DMS53 treated with DMSO at 0.1 percent for 48 hours (cell line): ENCODE results near the gene RBPMS2.
"Not testable (repeated sequence)": the region's sequence is repeated elsewhere in the genome, so short reads cannot be mapped to it uniquely, and the experiment has no call there.

Source experiments
- DNase-seq: peaks from one replicate; lab custom pipeline; 2025; ENCODE audit not compliant: unreplicated experiment; lab: John Stamatoyannopoulos, UW

The RBPMS2 gene

GRCh38 chr15:64754663-64755426 lies 20.5 kb downstream of the RBPMS2 start:
- no peak for DNase-seq

GRCh38 chr15:64753480-64754185 lies 21.8 kb downstream of the RBPMS2 start:
- DNase-seq, result no peak

GRCh38 chr15:64751464-64751863 lies 23.9 kb downstream of the RBPMS2 start:
- no peak for DNase-seq

- no peak for DNase-seq
Observed at GRCh38 chr15:64749999-64750657, 25.3 kb downstream of the RBPMS2 start.

- no peak for DNase-seq
Observed at GRCh38 chr15:64749167-64749566, 26.2 kb downstream of the RBPMS2 start.

GRCh38 chr15:64748251-64748650 lies 27.1 kb downstream of the RBPMS2 start:
- no peak for DNase-seq

- DNase-seq, result no peak
Observed at GRCh38 chr15:64747578-64747977, 27.8 kb downstream of the RBPMS2 start.

- no peak for DNase-seq
Observed at GRCh38 chr15:64746921-64747320, 28.5 kb downstream of the RBPMS2 start.

GRCh38 chr15:64746356-64746755 lies 29.0 kb downstream of the RBPMS2 start:
- DNase-seq, result no peak

- DNase-seq, result no peak
Observed at GRCh38 chr15:64743691-64744090, 31.7 kb downstream of the RBPMS2 start.

- no peak for DNase-seq
Observed at GRCh38 chr15:64742921-64743320, 32.5 kb downstream of the RBPMS2 start.

GRCh38 chr15:64742385-64742784 lies 33.0 kb downstream of the RBPMS2 start:
- DNase-seq, result no peak

- DNase-seq, result not testable (repeated sequence)
Observed at GRCh38 chr15:64741708-64742107, 33.7 kb downstream of the RBPMS2 start.

- no peak for DNase-seq
Observed at GRCh38 chr15:64740311-64741170, 34.8 kb downstream of the RBPMS2 start.

GRCh38 chr15:64739577-64740143 lies 35.7 kb downstream of the RBPMS2 start:
- DNase-seq, result no peak

GRCh38 chr15:64739156-64739555 lies 36.2 kb downstream of the RBPMS2 start:
- no peak for DNase-seq

GRCh38 chr15:64738226-64739095 lies 36.9 kb downstream of the RBPMS2 start:
- no peak for DNase-seq

GRCh38 chr15:64732156-64732860 lies 43.1 kb downstream of the RBPMS2 start:
- DNase-seq, result no peak

GRCh38 chr15:64731805-64732151 lies 43.6 kb downstream of the RBPMS2 start:
- no peak for DNase-seq
